Measurements from ENCODE around the gene TIAL1. TPM values are rescaled to one million over a fixed set of nuclear protein-coding genes. Genes with fewer than 3 reads are reported as not detected.

TIAL1 gene
- total and polyA plus RNA-seq, 10 donors: 54.1 to 126 (median 112) TPM

DNA sequence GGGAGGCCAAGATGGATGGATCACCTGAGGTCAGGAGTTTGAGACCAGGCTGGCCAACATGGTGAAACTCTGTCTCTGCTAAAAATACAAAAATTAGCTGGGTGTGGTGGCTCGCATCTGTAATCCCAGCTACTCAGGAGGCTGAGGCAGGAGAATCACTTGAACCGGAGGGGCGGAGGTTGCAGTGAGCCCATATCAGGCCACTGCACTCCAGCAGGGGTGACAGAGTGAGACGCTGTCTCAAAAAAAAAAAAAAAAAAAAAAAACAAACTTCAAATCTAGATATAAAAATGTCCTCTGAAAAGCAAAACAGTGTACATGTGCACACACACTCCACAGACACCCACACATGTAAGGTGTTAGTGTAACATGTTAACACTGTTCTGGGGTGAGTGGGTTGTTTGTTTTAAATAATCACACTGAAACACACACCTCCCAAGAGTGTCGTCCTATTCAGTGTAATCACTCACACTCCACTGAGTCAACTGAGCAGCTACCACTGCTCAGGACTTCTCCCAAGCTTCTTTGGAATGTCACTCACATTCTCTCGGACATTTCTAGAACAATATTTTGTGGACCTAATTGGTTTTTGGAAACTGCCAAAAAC lies 41.5 kb downstream of the TIAL1 start:
- no peaks in the 10 kb centered on the region for H3K9me3 ChIP-seq
- H3K36me3 ChIP-seq: no peaks in the 10 kb centered on the region
- 86 to 93% (median 90%) methylated on average over 6 of the region's 6 CpGs for WGBS, 5 donors
- no peak for DNase-seq
- TF ChIP-seq POLR2A (IDR thresholded peaks at IDR 0.05): no peak
- TF ChIP-seq, protein P1, sequence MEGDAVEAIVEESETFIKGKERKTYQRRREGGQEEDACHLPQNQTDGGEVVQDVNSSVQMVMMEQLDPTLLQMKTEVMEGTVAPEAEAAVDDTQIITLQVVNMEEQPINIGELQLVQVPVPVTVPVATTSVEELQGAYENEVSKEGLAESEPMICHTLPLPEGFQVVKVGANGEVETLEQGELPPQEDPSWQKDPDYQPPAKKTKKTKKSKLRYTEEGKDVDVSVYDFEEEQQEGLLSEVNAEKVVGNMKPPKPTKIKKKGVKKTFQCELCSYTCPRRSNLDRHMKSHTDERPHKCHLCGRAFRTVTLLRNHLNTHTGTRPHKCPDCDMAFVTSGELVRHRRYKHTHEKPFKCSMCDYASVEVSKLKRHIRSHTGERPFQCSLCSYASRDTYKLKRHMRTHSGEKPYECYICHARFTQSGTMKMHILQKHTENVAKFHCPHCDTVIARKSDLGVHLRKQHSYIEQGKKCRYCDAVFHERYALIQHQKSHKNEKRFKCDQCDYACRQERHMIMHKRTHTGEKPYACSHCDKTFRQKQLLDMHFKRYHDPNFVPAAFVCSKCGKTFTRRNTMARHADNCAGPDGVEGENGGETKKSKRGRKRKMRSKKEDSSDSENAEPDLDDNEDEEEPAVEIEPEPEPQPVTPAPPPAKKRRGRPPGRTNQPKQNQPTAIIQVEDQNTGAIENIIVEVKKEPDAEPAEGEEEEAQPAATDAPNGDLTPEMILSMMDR (IDR thresholded peaks at IDR 0.05 in 8 of 11, conservative IDR thresholded peaks at IDR 0.05 in 3 of 11): no peak
- no peak for TF ChIP-seq POLR2AphosphoS5 (IDR thresholded peaks at IDR 0.05)
- no peaks in the 10 kb centered on the region for H3K4me1 ChIP-seq
- H3K4me3 ChIP-seq: no peak overlapping the region
- H3K27me3 ChIP-seq (replicated peaks in 1 of 7): no peaks in the 10 kb centered on the region
- intact Hi-C loops (cut with DNase I; ENCODE audit: low total_unique reads): no loop called here
- no peak overlapping the region for H3K27ac ChIP-seq

DNA sequence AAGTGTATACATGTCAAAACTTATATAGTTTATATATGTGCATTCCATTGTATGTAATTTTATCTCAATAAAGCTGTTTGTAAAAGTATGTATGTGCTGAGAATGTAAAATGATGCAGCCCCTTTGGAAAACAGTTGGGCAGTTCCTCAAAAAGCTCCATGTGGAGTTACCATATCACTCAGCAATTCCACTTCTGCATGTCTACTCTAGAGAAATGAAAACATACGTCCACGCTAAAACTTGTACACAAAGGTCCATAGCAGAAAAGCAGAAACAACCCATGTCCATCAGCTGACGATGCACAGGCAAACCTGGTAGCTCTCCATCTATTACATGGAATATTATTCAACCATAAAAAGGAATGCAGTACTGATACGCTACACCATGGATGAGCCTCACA lies 45.9 kb downstream of the TIAL1 start:
- Histone ChIP-seq H3K27ac (no peak overlapping the region), H3K36me3 (no peaks in the 10 kb centered on the region), H3K27me3 (replicated peaks in 1 of 7) (no peaks in the 10 kb centered on the region), H3K4me1 (no peaks in the 10 kb centered on the region), H3K4me3 (no peak overlapping the region), H3K9me3 (no peaks in the 10 kb centered on the region)
- intact Hi-C loops (cut with DNase I; ENCODE audit: low total_unique reads): no loop called here
- no peak for TF ChIP-seq POLR2A (IDR thresholded peaks at IDR 0.05)
- TF ChIP-seq POLR2AphosphoS5 (IDR thresholded peaks at IDR 0.05): no peak
- TF ChIP-seq, protein P1 (IDR thresholded peaks at IDR 0.05 in 8 of 11, conservative IDR thresholded peaks at IDR 0.05 in 3 of 11): no peak
- 75 to 87% (median 77%) methylated on average over 4 of the region's 4 CpGs for WGBS, 5 donors
- no peak for DNase-seq

DNA sequence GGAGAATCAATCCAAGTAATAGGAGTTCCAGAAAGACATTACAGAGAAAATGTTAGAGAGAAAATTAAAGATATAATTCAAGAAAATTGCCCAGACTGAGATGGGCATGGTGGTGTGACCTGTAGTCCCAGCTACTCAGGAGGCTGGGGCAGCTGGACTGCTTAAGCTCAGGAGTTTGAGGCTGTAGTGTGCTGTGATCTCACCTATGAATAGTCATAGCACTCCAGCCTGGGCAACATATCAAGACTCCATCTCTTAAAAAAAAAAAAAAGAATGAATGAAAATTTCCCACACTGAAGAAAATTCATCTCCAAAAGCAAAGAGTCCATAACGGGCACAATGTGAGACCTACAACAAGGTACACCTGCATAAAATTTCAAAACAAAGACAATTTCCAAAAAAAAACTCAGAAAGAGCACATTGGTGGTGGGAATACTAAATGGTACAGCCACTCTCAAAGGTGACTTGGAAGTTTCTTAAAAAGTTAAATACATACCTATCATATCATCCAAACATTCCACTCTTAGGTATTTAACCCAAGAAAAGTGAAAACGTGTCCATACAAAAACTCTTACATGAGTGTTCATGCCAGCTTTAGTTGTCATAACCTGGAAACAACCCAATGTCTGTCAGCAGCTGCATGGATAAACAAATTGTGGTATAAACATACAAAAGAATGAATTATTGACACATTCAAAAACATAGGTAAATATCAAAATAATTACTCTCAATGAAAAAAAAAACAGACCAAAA lies 47.3 kb downstream of the TIAL1 start:
- WGBS, 5 donors: 77 to 94% (median 79%) methylated on average over 2 of the region's 2 CpGs
- no peak overlapping the region for H3K27ac ChIP-seq
- H3K36me3 ChIP-seq: no peaks in the 10 kb centered on the region
- no peaks in the 10 kb centered on the region for H3K4me1 ChIP-seq
- no peak overlapping the region for H3K4me3 ChIP-seq
- no peaks in the 10 kb centered on the region for H3K9me3 ChIP-seq
- H3K27me3 ChIP-seq (replicated peaks in 1 of 7): peaks cover 0 to 6% (median 0%) of the 10 kb centered on the region in 7 donors
- DNase-seq: no peak
- no peak for TF ChIP-seq POLR2AphosphoS5 (IDR thresholded peaks at IDR 0.05)
- no peak for TF ChIP-seq POLR2A (IDR thresholded peaks at IDR 0.05)
- TF ChIP-seq, protein P1 (IDR thresholded peaks at IDR 0.05 in 8 of 11, conservative IDR thresholded peaks at IDR 0.05 in 3 of 11): no peak
- intact Hi-C loops (cut with DNase I; ENCODE audit: low total_unique reads): no loop called here

DNA sequence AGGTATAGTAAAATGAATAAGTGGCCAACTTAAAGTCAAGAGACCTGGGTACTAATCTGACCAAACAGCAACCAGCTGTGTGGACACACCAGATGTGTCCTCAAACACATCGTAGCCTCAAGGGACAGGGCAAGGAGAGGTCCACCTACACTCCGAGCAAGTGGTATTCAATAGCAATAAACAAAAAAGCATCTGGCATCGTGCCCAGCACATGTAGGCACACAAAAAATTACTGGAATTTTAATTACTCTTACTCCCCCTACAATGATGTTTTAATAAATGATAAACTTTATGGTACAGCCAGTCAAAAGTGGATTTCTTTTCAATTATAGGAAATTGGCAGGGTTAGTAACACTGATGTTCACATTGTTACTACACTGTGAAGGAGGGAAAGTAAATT lies 50.8 kb downstream of the TIAL1 start:
- no peaks in the 10 kb centered on the region for H3K36me3 ChIP-seq
- H3K27me3 ChIP-seq (replicated peaks in 1 of 7): peaks cover 0 to 37% (median 0%) of the 10 kb centered on the region in 7 donors
- H3K9me3 ChIP-seq: no peaks in the 10 kb centered on the region
- H3K27ac ChIP-seq: no peak overlapping the region
- WGBS, 5 donors: 59 to 85% (median 71%) methylated on average over 3 of the region's 3 CpGs
- intact Hi-C loops (cut with DNase I; ENCODE audit: low total_unique reads): no loop called here
- H3K4me1 ChIP-seq: peaks cover 0 to 31% (median 27%) of the 10 kb centered on the region in 6 donors
- TF ChIP-seq POLR2AphosphoS5 (IDR thresholded peaks at IDR 0.05) (no peak), POLR2A (IDR thresholded peaks at IDR 0.05) (no peak)
- TF ChIP-seq, protein P1 (IDR thresholded peaks at IDR 0.05 in 8 of 11, conservative IDR thresholded peaks at IDR 0.05 in 3 of 11): no peak
- DNase-seq: no peak
- no peak overlapping the region for H3K4me3 ChIP-seq
